GM19455 (cell line): ENCODE results near the gene PVALB.

Source experiments
- ATAC-seq: cut with Tn5 transposase; IDR thresholded peaks from one replicate; pipeline ENCODE4 v1.9.1; 2021; ENCODE audit not compliant: unreplicated experiment

Gene PVALB, protein sequence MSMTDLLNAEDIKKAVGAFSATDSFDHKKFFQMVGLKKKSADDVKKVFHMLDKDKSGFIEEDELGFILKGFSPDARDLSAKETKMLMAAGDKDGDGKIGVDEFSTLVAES

DNA sequence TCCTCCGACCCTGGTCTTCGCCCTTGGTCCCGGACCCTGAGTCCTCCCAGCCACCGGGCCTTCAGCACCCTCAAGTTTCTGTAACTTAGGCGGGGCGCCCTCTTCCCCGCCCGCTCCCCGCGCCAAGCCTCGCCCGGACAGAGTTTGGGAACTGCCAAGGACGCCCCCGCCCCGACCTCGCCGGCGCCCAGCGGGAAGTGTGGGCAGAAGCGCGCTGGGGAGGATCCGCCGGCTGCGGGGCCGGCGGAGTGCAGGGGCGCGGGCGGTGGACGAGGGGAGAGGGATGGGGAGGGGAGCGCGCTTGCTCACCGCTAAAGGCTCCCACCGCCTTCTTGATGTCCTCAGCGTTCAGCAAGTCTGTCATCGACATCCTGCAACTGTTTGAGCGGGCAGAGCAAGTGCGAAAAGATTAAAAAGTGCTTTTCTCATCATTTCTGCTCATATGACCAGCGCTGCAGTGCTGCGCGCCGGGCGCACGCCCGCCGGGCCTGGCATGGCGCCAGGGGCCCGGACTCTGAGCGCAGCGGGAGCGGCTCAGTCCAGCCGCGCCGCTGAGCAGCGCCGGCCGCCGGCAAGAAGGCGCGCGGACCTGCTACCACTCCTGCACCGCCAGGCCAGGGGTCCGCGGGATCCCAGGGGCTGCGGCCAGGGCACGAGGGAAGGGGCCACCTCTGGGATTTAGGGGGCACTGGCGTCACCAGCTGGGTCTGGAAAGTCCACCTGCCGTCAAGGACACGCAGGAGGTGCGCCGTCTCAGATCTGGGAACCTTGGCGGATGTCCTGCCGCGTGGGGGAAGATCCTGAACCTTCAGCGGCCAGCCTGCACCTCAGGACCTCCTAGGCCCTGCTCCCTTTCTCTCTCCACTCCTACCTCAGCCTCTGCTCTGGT lies at the start of gene PVALB:
PVALB (minus strand) TSS at position 400 of the 889 bp plus-strand sequence; CDS start at position 370, 30 bp downstream.
- no peak for ATAC-seq

DNA sequence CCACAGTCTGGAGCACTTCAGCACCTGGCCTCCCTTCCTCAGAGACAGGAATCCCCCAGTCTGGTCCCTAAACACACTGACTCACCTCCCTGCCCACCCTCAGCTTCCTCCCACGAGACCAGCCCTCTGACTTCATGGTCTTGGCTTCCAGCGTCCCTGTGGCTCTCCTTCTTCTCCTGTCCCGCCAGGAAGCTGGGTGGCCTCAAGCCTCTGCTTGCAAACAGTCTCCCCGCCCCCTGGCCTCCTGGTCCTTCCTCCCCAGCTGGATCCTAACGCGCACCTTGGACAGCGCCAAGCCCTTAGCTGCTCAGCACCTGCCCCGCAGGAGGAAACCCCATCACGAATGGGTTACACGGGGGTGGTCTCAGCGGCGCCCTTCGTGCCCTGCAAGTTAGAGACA lies 48.5 kb upstream of the PVALB start:
- ATAC-seq = no peak

DNA sequence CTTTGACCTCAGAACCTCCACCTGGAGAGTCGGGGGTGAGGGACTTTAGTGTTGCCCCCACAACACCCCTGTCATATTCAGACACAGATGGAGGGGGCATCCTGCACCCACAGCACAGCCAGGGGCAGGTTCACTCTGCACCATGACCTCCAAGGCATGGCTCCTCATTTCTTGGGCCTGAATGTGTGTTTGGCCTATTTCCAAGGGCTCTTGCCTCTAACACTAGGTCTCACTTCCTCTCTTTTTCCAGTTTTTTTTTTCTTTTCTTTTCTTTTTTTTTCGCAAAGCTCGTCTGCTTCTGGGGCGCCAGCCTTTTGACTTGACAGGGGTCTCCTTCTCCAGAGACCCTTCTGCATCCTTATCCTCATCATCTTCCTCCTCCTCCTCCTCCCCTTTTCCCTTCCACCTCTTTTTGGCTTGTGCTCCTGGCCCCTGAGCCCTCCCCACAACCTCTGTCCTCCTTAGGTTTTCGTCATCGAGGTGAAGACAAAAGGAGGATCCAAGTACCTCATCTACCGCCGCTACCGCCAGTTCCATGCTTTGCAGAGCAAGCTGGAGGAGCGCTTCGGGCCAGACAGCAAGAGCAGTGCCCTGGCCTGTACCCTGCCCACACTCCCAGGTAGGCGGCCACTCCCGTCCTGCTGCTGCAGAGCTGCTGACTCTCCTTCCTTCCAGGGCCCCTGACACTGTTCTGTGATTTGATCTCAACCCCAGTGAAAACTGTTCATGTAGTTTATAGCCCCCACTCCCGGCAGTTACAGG lies 47.8 kb upstream of the PVALB start:
- no peak for ATAC-seq

DNA sequence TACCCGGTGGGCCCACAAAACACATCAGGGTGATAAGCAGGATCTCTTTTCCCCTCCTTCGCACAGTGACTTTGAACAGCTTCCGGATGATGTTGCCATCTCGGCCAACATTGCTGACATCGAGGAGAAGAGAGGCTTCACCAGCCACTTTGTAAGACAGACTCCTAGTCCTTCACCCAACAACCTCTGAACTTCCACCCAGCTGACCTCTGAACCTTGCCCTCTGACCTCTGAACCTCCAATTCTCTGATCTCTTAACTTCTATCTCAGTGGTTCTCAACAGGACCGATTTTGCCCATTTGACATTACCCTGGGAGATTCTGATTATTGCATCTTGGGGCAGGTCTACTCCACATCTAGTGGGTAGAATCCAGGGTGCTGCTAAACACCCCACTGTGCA lies 47.1 kb upstream of the PVALB start:
- ATAC-seq = no peak

DNA sequence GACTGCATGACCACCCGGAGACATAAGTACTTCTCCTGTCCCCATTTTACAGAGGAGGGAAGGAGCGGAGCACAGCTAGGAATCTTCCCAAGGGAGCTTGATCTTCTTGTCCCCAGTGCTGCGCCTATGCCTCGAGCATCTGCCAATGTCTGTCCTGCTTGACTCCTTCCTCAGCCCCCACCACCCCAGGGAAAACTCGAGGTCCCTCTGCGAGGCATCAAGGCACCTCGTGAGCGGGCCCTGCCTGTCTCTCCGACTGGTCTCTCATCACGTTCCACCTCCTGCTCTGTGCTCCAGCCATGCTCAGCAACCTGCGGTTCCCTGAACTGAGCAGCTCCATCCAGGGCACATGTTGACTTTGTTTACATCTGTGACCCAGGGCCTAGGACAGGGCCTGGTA lies 46.4 kb upstream of the PVALB start:
- ATAC-seq = no peak

DNA sequence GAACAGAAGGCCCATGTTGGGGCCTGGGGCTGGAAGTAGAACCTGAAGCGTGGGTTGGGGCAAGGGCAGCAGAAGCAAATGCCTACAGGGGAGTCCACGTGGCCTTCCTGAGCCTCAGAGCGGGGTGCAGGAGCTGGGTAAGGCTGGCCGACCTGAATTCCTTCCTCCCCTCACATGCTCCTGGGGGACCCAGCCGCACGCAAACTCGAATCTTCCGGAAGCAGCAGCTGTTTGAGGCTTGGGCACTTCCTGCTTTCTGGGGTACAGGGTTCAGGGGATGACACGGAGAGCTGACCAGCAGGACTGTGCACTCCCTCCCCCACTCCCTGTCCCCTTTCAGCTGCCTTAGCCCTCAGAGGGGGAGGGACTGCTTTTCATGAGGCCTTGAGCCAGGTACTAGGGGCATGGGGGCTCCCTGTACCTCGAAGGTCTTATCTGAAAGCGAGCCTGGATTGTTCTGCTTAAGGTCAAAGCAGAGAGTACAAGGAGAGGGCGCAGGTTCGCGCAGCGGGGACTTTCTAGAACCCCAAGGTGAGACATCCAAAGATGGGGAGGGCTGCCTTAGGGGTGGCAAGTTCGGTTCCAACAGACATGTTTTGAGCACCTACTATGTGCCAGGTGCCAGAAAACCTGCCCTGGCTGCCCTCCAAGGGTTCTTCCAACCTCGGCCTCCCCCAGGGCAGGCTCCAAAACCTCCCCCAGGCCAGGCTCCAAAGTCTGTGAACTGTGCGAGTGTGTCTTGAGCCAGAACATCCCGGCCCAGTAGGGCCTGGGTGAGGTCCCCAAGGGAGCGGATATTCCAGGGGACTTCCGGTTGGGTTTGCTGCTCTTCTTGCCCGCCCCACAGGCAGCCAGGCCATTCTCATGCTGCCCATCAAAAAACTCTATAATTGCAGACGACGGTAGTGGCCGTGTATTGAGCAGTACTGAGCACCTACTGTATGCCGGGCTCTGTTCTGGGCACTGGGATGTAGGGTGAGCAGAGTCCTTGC lies 45.7 kb upstream of the PVALB start:
- no peak for ATAC-seq

DNA sequence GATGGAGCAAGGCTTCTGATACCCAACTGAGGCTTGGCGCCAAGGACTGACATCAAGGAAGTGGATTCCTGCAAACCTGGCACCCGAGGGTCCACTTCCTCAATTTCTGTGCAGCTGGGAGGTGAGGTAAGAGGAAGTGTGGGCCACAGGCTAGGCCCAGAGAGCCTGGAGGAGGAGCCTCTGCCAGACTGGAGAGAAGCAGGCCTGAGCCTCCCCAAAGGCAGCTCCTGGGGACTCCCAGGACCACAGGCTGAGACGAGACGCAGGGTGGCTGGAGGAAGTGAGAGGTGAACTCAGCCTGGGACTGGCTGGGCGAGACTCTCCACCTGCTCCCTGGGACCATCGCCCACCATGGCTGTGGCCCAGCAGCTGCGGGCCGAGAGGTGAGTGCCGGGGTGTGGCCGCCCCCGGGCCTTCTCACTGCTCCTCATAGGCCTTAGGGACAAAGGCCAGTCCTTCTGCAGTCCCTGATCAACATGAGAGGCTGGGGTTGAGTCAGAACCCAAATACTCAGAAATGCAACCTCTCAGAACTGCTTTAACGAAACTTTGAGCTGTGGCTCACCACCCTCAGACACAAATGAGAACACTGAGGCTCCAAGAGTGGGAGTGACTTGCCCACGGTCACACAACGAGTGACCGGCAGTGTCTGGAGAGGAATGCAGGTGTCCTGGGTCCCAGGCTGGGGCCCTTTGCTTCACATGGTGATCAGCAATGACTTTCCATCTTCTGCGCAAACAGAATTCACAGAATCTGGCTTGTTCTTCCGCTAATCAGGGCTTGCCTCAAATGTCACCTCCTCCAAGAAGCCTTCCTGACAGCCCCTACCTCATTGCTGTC lies 44.2 kb upstream of the PVALB start, which contains the start of gene NCF4:
NCF4 (plus strand) TSS at position 186 of the 839 bp plus-strand sequence; CDS start at position 352, 166 bp downstream.
- peak; percentile 61 for ATAC-seq

DNA sequence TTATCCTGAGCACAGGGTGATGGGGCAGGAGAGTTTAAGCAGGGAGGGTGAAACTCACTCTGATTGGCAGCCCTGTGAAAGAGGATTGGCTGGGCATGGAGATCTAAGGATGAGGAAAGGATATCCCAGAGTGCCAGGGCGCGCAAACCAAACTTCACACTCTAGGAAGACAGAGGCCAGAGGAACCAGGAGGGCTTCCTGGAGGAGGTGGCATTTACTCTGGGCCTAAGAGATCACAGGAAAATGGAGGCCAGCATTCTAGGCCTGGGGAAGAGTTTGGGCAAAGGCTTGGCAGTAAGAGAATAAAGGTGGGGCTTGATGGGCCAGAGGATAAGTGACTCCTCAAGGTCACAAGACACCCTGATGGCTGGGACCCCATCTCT lies 43.6 kb upstream of the PVALB start:
- no peak for ATAC-seq

DNA sequence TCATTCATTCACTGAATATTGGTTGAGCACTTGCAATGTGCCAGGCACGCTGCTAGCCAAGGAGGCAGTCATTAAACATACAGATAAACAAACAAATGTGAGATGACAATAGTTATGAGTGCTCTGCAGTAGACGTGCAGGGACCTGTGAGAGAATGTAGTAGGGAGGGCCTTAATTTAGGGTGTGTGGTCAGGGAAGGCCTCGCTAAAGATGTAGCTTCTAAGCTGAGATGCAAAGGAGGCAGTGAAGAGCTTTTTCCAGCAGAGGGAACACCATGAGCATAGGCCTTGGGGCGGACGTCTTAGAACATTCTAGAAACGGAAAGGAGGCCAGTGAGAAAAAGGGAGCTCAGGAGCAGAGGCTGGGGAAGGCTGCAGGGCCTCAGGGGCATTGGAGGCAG lies 43.2 kb upstream of the PVALB start:
- no peak for ATAC-seq

DNA sequence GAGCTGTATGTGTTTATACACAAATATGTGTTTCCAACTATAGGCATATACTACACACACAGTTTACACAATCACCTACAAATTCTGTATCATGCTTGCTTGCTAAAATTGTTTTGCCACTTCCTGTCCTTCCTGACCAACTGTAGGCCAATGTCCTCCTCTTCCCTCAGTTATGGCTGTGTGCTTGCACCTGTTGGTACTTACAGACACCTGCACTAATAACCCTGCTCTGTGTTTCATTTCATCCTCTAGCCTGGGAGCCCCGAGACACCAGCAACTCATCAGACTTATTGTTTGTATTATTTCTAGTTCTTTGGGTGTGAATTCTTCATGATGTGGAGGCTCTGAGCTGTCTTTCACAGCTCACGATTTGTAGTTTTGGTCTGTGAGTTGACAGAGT lies 42.1 kb upstream of the PVALB start:
- no peak for ATAC-seq

DNA sequence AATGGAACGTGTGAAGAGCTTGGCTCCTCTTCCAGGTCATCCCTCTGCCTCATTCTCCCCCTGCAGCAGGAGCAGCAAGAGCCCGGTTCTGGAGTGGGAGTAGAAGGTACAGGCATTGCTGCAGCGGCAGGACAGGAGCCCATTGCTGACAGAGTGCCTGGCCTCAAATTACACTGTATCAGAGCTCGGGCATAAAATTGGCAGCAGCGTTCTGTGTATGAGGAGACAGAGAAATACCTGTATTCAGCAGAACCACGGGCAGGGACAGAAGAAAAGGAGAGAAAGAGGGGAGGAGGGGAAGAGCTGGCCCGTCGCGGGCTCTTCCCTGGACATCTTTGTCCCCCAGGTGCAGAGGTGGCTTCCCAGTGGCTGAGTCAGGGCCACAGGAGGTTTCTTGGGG lies 41.3 kb upstream of the PVALB start:
- no peak for ATAC-seq

DNA sequence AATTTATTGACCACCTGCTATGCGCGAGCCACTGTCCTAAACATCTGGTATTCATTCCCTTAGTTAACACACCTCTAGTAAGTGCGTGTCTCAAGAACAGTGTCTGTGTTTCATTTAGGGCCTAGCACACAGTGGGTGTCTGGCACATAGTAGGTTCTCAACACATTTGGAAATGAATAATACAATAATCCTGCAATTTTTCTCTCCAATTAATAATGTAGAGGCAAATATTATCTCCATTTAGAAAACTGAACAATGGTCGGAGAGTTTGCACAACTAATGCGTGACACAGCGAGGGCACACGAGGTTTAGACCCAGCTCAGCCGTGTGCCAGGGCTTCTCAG lies 39.9 kb upstream of the PVALB start:
- ATAC-seq = no peak

DNA sequence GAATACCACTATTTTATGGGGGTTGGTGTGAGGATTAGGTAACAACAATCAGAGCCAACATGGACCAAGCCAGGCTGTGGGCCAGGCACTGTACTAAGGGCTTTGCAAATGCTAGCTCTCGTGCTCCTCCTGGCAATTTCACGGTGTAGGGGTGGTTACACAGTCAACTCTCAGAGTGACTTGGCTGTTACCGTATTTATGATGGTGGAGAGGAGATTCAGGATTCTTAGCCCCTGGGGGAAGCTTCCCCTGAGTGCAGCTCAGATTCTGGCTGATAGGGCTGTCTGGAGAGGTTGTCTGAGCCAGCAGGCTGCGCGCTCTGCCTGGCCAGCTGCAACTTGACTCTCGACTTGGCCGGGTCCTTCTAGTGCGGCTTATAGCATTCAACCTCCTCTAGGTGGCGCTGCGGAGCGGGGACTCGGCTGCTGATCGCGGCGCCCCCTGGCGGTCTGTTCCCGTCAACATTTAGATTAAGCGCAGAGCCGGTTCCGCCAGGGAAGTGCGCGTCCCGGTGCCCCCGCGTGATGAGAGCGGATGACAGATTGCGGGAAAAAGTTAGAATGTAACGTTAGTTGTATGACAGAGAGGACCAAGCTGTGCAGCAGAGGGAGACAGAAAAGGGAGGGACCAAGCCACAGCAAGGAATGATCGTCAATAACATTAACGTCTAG lies 39.4 kb upstream of the PVALB start:
- ATAC-seq = no peak

DNA sequence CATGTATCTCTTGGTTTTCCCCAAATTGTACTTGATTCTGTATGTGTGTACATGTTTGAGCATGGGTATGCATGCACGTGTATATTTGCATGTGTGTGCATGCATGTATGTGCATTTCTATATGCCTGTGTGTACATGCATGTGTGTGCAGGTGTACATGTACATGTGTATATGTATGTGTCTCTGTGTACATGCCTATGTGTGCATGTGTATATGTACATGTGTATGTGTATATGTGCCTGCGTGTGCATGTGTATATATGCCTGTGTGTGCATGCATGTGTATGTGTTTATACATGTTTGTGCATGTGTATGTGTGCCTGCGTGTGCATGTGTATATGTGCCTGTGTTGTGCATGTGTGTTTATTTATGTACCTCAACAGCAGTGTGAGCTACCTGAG lies 38.6 kb upstream of the PVALB start:
- no peak for ATAC-seq

DNA sequence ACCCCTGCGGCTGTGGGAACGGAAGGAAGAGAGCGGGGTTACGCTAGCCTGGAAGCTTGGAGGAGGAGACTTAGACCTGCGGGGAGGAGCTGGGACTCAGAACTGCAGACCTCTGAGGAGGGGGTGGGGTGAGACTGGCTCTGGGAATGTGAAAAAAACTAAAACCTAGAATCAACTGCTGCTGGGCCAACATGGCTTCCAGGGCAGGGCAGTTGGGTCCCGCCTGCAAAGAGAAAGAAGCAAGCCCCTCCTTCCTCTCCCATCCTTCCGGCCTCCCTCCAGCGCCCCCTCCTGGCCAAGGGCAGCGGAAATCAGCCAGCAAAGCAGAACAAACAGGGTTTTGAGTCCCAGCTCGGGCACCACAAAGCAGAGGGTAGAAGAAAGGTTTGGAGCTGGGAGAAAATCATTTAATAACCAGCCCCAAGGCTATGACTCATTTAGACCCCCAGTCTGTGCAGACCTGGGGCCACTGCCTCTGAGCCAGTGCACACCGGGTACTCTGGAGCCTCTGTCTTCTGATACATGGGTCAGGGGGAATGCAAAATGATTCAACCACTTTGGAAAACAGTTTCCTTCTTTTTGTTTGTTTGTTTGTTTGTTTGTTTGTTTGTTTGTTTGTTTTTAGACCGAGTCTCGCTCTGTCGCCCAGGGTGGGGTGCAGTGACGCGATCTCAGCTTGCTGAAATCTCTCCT lies 36.7 kb upstream of the PVALB start:
- no peak for ATAC-seq

DNA sequence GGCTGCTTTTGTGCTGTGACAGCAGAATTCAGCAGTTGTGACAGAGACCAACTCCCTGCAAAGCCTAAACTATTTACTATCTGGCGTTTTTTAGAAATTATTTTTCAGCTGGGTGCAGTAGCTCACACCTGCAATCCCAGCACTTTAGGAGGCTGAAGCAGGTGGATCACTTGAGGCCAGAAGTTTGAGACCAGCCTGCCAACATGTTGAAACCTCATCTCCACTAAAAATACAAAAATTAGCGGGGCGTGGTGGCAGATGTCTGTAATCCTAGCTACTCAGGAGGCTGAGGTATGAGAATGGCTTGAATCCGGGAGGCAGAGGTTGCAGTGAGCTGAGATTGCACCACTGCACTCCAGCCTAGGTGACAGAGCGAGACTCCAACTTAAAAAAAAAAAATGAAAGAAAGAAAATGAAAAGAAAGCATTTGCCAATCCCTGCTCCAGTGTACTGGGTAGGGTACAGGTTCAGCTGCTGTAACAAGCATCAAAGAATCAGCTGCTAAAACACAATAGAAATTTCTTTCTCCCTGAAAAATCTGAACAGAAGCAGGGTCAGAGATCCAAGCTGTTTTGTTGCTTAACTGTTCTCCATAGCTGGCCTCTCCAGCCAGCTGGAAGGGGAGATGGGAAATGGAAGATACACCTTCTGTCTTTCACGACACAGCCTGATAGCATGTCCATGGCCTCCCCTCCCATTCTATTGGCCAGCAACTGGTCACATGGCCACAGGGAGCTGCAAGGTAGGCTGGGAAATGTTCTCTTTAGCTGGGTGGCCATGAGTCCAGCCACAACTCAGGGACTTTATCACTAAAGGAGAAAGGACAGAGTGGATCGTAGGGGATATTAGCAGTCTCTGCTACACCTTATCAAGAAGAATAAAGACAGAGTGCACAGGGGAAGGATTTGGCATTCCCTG lies 35.5 kb upstream of the PVALB start:
- ATAC-seq = no peak

DNA sequence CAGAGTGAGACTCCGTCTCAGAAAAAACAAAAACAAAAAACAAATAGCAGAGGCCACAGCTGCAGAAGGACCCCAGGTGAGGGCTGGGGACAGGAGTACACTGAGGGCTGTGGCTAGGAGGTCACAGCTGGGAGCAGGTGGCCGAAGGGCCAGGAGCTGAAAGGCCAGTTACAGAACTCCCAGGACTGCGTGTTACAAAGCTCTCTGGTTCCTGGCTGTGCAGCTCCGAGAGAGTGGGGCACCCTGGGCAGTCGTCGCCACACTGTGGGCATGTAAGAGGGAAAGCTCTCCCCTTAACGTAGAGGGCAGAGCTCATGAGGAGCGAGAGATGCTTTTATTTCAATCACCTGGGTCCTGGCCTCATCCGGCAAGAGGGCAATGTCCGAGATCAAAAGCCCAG lies 33.8 kb upstream of the PVALB start:
- ATAC-seq = no peak

DNA sequence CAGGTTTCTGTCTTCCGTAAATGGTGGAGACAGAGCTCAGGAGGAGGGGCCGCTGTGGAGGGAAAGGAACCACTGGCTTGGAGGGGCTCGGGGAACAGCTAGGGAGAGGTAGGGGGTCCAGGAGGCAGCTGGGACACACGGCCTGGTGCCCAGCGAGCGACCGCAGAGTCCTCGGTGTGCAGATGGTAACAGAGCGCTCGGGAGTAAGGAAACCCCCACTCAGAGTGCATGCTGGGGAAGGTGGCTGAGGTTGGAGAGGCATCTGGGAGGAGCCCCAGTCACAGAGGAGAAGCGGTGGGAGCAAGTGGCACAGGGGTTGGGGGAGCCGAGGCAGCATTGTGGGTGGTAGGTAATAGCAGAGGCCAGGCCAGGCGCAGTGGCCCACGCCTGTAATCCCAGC lies 33.2 kb upstream of the PVALB start:
- no peak for ATAC-seq
